Hippocampal formation (tissue), 2 donors: ENCODE results near the gene PPP1R1A.

ENCODE experiments used
- DNase-seq, 2 donors: peaks; one replicate each; lab custom pipeline; 2025; lab: John Stamatoyannopoulos, UW

PPP1R1A gene

DNA sequence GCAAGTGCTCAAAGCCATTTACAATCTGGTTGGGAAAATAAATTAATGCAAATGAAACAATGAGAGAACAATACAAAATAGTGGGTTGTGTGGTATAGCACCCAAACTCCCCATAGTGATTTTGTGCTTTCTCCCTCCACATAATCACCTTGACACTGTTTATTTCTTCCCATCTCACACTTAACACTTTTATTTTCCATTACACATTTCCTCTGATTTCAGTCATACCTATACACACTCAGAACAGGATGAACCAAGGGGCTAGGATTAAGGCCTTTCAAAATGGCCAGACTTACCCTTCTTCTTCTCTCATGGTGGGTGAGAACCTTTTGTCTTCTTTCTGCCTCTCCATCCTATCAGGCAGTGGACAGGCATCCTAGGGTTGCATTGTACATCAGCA lies 53.0 kb downstream of the PPP1R1A start:
- no peak for DNase-seq

- no peak for DNase-seq
Measured at GRCh38 chr12:54529581-54529980, 58.9 kb downstream of the PPP1R1A start.
